ENCODE measurements around the gene CCDC24.

DNA sequence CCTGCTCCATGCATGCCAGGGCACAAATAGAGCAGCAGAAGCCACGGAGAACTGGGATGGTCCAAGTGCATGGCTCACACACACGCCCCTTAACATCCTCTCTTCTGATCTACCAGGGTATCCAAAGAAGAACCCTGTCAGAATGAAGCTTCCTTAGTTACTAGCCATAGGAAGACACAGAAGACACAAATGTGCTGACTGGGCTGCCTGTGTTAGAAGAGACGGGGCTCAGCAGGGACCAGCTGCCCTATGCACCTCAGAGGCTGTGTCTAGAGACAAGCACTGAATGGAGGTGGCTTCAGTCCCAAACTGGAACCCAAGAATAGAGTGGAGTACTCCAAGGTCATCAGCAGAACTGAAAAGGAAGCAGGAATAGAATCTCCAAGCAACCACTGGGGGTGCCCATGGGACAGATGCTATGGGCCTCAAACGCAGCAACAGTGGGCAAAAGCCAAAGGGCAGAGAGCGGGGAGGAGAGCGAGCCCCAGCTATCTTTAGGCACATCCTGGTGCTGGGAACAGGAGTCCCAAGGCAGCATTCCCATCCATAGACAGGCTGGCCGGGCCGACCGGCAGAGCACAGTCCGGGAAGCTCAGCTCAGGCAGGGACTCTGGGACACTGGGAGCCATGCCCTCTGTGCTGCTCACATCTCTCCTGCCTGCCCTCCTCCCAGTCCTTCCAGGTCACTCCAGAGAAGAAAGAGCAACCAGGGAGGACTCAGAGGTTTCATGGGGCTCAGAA, 30.4 kb downstream of the CCDC24 start:
- TF ChIP-seq, protein P1, sequence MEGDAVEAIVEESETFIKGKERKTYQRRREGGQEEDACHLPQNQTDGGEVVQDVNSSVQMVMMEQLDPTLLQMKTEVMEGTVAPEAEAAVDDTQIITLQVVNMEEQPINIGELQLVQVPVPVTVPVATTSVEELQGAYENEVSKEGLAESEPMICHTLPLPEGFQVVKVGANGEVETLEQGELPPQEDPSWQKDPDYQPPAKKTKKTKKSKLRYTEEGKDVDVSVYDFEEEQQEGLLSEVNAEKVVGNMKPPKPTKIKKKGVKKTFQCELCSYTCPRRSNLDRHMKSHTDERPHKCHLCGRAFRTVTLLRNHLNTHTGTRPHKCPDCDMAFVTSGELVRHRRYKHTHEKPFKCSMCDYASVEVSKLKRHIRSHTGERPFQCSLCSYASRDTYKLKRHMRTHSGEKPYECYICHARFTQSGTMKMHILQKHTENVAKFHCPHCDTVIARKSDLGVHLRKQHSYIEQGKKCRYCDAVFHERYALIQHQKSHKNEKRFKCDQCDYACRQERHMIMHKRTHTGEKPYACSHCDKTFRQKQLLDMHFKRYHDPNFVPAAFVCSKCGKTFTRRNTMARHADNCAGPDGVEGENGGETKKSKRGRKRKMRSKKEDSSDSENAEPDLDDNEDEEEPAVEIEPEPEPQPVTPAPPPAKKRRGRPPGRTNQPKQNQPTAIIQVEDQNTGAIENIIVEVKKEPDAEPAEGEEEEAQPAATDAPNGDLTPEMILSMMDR (IDR thresholded peaks at IDR 0.05; ENCODE audit: low read depth, low read length, missing input control), result no peak
- TF ChIP-seq TAF1 (conservative IDR thresholded peaks at IDR 0.05), result no peak
- no peak for TF ChIP-seq JUND (IDR thresholded peaks at IDR 0.05)
- TF ChIP-seq EGR1 (IDR thresholded peaks at IDR 0.05; ENCODE audit: low read depth in 2 of 2), result no peak
- no peak for TF ChIP-seq GABPA (IDR thresholded peaks at IDR 0.05 in 1 of 2, conservative IDR thresholded peaks at IDR 0.05 in 1 of 2)
- TF ChIP-seq, protein P2, sequence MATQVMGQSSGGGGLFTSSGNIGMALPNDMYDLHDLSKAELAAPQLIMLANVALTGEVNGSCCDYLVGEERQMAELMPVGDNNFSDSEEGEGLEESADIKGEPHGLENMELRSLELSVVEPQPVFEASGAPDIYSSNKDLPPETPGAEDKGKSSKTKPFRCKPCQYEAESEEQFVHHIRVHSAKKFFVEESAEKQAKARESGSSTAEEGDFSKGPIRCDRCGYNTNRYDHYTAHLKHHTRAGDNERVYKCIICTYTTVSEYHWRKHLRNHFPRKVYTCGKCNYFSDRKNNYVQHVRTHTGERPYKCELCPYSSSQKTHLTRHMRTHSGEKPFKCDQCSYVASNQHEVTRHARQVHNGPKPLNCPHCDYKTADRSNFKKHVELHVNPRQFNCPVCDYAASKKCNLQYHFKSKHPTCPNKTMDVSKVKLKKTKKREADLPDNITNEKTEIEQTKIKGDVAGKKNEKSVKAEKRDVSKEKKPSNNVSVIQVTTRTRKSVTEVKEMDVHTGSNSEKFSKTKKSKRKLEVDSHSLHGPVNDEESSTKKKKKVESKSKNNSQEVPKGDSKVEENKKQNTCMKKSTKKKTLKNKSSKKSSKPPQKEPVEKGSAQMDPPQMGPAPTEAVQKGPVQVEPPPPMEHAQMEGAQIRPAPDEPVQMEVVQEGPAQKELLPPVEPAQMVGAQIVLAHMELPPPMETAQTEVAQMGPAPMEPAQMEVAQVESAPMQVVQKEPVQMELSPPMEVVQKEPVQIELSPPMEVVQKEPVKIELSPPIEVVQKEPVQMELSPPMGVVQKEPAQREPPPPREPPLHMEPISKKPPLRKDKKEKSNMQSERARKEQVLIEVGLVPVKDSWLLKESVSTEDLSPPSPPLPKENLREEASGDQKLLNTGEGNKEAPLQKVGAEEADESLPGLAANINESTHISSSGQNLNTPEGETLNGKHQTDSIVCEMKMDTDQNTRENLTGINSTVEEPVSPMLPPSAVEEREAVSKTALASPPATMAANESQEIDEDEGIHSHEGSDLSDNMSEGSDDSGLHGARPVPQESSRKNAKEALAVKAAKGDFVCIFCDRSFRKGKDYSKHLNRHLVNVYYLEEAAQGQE (IDR thresholded peaks at IDR 0.05), result no peak
- no peak for TF ChIP-seq RAD21 (IDR thresholded peaks at IDR 0.05)
- TF ChIP-seq, protein P3, sequence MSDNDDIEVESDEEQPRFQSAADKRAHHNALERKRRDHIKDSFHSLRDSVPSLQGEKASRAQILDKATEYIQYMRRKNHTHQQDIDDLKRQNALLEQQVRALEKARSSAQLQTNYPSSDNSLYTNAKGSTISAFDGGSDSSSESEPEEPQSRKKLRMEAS (IDR thresholded peaks at IDR 0.05), result no peak
- TF ChIP-seq, protein P4, sequence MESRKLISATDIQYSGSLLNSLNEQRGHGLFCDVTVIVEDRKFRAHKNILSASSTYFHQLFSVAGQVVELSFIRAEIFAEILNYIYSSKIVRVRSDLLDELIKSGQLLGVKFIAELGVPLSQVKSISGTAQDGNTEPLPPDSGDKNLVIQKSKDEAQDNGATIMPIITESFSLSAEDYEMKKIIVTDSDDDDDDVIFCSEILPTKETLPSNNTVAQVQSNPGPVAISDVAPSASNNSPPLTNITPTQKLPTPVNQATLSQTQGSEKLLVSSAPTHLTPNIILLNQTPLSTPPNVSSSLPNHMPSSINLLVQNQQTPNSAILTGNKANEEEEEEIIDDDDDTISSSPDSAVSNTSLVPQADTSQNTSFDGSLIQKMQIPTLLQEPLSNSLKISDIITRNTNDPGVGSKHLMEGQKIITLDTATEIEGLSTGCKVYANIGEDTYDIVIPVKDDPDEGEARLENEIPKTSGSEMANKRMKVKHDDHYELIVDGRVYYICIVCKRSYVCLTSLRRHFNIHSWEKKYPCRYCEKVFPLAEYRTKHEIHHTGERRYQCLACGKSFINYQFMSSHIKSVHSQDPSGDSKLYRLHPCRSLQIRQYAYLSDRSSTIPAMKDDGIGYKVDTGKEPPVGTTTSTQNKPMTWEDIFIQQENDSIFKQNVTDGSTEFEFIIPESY (IDR thresholded peaks at IDR 0.05), result no peak
- no peak for TF ChIP-seq SP1 (IDR thresholded peaks at IDR 0.05)
- no peak for TF ChIP-seq FOXA1 (IDR thresholded peaks at IDR 0.05)
